HG02943 (cell line): Measurements from ENCODE around the gene SCAP.

Experiments used
- ATAC-seq: cut with Tn5 transposase; IDR thresholded peaks from one replicate; pipeline ENCODE4 v1.9.1; 2021; ENCODE audit warnings: mild to moderate bottlenecking, low read depth, moderate library complexity; ENCODE audit not compliant: unreplicated experiment

SCAP gene

DNA sequence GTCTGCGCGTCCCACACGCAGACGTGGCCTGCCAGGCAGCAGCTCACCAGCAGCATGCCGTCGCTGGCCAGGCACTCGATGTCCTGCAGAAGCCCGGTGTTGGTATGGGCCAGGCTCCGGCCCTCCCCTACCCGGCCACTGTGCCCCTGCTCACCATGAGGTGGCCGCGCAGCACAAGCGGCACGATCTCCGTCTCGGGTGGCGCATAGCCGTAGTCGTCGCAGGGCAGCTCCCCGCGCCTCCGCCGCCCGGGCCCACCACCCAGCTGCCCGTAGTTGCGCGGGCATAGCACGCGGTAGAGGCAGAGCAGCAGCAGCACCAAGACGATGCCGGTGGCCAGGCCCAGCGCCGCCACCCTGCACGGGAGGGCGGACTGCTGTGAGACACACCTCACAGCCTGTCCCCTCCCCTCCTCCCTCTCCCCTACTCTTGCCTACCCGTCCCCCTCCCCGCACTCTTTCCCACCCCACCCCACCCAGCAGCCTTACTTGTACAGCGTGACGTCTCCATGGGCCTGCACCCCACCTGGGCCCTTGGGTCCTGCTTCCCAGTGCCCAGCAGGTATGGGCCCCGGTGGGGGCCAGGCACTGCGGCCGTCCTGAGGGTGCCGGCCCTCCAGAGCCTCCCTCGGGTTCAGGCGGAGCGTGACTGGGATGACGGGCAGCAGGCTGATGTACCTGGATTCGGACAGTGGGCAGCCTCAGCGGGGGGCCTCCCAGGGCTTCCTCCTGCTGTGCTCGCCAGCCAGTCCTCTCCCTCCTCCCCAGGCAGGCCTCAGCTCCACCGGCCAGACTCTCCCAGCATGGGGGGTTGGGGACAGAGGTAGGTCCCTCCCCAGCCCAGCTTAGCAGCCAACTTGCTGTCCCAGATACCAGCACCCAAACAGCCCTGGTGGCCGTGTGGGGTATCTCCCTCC is 57.3 kb downstream of the SCAP start:
- ATAC-seq: no peak

DNA sequence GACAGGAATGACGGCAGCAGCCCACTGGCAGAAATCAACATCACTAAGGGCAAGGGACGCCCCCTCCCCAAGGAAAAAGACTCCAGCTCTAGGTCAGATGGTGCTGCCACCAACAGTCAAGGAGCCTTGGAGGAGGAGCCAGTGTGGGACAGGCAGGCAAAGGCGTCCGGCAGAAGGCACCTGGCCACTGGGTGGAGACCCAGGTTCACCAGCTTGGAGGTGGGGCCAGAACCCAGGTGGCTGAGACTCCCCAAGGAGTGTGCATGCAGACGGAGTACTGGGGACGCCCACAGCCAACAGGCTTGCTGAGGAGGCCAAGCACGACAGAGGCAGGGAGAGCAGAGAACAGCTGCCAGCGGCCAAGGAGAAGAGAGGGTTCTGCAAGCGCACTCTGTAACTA is 59.7 kb downstream of the SCAP start:
- ATAC-seq: no peak

DNA sequence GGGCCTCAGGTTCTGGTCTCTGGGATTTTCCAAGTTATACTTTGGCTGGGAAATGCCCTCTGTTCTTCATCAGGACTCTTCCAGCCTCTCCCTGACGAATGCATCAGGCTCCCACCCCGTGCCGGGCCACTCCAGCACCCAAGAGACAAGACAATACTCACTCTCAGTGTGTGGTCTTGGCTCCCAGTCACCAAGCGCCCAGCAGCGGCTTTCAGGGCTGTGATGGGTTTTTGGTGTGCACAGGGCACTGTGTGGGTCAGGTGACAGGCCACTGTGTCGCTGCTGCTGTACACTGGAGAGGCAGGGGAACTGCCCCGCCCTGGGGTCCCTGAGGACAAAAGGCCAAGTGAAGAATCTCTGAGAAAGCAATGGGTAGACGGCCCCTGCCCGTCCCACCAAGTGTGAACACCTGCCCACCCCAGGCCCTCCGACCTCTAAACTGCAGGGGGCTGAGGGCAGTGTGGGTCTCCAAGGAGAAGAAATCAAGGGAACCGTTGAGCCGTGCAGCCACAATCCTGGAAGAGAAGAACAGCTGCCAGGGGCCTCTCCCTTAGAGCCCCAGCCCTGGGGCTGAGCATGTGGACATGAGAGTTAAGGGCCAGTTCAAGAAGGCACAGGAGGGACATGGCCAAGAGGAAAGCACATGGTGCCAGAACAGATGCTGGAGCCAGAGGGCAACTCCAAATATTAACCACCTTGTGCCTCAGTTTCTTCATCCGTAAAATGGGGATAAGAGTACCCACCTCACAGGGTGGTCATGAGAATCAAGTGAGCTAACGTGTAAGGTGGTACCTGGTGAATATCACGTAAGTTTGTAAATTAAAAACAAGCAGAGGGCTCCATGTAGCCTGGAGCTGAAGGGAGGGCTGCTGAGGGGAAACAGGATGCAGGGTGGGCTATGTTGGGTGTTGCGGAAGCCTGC is 60.8 kb downstream of the SCAP start:
- ATAC-seq: no peak

DNA sequence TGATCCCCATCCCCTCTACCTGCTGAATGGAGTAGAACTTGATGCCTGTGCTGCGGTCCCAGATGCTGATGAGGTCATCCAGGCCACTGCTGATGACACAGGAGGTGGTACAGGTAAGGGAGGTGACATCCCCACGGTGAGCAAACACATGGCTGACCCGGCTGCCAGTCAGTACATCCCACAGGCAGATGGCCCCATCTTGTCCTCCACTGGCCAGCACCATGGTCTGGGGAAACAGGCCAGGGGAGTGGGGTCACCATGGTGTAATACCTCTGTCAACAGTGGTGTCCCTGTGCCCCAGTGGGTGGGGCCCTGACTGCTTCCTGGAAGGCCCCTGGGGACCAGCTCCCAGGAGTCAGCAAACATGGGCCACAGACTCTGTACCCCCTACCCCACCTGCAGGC is 61.6 kb downstream of the SCAP start:
- no peak for ATAC-seq

DNA sequence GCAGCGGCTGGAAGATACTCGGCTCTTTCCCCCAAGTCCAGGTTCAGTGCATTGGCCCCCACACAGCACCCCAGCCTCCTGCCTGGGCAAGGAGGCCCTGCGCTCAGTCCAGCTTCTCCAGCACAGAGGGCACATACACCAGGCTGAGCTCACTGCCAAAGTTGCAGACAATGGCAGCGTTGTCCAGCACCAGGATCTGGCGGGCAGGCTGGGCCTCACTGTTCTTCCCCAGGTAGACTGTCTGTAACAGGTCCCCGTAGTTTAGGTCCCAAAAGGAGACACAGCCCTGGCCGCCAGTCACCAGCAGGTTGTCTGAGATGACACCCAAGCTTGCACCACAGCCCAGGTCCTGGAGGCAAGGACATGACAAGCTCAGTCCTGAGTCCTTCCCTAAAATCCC is 62.0 kb downstream of the SCAP start:
- ATAC-seq: no peak

DNA sequence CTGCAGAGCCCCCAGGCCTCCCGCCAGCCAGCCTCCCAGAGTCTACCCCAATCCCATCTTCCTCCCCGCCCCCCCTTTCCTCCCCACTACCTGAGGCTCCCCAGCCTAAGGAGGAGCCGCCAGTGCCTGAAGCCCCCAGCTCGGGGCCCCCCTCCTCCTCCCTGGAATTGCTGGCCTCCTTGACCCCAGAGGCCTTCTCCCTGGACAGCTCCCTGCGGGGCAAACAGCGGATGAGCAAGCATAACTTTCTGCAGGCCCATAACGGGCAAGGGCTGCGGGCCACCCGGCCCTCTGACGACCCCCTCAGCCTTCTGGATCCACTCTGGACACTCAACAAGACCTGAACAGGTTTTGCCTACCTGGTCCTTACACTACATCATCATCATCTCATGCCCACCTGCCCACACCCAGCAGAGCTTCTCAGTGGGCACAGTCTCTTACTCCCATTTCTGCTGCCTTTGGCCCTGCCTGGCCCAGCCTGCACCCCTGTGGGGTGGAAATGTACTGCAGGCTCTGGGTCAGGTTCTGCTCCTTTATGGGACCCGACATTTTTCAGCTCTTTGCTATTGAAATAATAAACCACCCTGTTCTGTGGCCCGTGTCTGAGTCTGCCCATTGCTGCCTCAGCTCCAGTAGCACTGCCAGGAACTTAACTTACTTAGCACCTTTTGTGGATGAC is 62.8 kb downstream of the SCAP start:
- ATAC-seq: no peak

DNA sequence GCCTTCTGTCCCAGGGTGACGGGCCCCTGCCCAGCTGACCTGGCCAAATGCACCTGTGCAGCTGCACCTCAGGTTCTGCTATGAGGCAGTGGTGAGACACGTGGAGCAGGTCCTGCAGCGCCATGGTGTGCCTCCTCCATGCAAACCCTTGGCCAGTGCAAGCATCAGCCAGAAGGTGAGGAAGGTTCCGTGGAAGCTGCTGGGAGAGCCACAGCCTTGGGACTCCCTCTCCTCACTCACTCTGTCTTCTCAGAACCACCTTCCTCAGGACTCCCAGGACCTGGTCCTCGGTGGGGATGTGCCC is 63.3 kb downstream of the SCAP start:
- no peak for ATAC-seq

DNA sequence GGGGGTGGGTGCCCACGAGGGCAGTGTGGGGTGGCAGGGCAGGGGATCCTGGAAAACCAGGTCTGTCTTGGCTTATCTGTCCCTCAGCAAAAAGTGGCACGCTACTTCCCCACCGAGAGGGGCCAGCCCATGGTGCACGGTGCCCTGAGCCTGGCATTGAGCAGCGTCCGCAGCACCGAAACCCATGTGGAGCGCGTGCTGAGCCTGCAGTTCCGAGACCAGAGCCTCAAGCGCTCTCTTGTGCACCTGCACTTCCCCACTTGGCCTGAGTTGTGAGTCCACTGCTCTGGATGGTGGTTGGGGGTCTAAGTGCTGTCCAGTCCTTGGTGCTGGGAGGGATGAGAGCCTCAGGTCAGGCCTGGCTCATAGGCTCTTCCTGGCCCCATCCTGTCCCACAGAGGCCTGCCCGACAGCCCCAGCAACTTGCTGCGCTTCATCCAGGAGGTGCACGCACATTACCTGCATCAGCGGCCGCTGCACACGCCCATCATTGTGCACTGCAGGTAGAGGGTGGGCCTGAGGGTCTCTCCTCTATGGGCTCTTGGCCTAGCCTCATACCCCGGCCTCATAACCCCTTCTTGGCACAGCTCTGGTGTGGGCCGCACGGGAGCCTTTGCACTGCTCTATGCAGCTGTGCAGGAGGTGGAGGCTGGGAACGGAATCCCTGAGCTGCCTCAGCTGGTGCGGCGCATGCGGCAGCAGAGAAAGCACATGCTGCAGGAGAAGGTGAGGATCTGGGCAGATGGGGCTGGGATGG is 63.9 kb downstream of the SCAP start:
- ATAC-seq: no peak

DNA sequence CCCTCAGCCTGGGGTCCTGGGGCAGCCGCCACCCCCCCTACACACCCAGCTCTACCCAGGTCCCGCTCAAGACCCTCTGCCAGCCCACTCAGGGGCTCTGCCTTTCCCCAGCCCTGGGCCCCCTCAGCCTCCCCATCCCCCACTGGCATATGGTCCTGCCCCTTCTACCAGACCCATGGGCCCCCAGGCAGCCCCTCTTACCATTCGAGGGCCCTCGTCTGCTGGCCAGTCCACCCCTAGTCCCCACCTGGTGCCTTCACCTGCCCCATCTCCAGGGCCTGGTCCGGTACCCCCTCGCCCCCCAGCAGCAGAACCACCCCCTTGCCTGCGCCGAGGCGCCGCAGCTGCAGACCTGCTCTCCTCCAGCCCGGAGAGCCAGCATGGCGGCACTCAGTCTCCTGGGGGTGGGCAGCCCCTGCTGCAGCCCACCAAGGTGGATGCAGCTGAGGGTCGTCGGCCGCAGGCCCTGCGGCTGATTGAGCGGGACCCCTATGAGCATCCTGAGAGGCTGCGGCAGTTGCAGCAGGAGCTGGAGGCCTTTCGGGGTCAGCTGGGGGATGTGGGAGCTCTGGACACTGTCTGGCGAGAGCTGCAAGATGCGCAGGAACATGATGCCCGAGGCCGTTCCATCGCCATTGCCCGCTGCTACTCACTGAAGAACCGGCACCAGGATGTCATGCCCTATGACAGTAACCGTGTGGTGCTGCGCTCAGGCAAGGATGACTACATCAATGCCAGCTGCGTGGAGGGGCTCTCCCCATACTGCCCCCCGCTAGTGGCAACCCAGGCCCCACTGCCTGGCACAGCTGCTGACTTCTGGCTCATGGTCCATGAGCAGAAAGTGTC is 64.7 kb downstream of the SCAP start:
- no peak for ATAC-seq

DNA sequence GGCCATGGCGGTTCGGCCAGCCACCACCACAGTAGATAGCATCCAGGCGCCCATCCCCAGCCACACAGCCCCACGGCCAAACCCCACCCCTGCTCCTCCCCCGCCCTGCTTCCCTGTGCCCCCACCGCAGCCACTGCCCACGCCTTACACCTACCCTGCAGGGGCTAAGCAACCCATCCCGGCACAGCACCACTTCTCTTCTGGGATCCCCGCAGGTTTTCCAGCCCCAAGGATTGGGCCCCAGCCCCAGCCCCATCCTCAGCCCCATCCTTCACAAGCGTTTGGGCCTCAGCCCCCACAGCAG is 65.4 kb downstream of the SCAP start:
- ATAC-seq: no peak

DNA sequence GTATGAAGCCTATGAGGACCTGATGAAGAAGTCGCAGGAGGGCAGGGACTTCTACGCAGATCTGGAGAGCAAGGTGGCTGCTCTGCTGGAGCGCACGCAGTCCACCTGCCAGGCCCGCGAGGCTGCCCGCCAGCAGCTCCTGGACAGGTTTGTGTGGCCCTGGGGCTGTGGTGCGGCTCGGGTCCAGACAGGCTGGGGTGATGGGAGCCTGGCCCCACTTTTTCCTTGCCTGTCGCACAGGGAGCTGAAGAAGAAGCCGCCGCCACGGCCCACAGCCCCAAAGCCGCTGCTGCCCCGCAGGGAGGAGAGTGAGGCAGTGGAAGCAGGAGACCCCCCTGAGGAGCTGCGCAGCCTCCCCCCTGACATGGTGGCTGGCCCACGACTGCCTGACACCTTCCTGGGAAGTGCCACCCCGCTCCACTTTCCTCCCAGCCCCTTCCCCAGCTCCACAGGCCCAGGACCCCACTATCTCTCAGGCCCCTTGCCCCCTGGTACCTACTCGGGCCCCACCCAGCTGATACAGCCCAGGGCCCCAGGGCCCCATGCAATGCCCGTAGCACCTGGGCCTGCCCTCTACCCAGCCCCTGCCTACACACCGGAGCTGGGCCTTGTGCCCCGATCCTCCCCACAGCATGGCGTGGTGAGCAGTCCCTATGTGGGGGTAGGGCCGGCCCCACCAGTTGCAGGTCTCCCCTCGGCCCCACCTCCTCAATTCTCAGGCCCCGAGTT is 65.9 kb downstream of the SCAP start:
- ATAC-seq: no peak

DNA sequence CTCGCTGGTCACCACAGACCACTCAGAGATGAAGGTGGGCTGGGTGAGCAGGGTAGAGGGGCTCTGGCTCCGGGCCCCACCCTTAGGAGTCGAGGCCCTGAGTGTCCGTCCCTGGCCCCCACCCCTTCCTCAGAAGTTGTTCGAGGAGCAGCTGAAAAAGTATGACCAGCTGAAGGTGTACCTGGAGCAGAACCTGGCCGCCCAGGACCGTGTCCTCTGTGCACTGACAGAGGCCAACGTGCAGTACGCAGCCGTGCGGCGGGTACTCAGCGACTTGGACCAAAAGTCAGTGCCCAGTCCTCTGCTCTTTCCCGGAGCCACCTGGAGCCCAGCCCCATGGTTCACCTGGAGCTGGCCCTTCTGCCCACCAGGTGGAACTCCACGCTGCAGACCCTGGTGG is 66.5 kb downstream of the SCAP start:
- no peak for ATAC-seq

DNA sequence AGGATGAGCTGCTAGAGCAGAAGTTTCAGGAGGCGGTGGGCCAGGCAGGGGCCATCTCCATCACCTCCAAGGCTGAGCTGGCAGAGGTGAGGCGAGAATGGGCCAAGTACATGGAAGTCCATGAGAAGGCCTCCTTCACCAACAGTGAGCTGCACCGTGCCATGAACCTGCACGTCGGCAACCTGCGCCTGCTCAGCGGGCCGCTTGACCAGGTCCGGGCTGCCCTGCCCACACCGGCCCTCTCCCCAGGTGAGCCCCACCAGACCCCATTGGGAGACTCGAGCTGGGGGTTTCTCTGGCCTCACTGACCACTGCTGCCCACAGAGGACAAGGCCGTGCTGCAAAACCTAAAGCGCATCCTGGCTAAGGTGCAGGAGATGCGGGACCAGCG is 66.9 kb downstream of the SCAP start:
- ATAC-seq: no peak

DNA sequence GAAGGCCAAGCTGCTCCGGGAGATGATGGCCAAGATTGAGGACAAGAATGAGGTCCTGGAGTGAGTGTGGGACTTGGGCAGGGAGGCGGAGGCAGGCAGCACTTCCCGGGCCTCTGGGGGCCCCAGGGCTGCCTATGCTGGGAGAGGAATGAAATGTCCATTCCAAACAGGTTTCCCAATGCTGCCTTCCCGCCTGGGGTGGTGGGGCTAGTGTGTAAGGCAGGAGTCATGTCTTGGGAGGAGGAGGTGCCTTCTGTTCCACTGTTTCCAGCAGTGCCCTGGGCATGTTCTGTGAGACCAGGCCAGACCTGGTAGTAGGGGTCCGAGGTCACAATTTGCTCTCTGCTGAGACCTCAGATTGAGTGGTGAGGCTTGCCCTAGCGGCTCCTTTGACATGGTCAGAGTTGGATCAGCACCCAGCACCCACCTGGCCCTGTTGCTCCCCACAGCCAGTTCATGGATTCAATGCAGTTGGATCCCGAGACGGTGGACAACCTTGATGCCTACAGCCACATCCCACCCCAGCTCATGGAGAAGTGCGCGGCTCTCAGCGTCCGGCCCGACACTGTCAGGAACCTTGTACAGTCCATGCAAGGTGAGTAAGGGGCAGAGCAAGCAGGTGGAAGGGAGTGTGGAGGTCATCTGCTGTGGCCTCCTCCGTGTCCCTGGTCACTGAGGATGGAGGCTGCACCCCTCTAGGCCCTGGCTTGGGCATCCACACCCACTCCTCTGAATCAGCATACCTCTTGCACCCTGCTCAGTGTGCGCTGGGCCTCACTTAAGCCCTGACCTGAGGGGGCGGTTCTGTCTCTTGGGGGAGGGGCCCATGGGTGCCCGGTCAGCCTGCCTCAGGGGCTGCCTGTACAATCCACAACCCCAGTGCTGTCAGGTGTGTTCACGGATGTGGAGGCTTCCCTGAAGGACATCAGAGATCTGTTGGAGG is 67.6 kb downstream of the SCAP start:
- ATAC-seq: no peak

DNA sequence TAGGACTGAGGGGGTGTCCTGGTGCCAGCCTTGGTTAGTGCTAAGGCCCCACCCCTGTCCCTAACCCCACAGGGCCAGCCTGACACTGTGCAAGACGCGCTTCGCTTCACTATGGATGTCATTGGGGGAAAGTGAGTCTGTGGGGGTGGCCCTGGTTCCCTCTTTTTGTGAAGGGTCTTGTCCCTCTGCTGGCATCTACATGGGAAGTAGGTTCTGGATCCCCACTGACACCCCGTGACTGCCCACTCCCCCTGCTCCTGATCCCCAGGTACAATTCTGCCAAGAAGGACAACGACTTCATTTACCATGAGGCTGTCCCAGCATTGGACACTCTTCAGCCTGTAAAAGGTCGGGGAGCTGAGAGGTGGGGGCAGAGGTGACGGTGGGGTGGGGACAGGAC is 68.5 kb downstream of the SCAP start:
- no peak for ATAC-seq

DNA sequence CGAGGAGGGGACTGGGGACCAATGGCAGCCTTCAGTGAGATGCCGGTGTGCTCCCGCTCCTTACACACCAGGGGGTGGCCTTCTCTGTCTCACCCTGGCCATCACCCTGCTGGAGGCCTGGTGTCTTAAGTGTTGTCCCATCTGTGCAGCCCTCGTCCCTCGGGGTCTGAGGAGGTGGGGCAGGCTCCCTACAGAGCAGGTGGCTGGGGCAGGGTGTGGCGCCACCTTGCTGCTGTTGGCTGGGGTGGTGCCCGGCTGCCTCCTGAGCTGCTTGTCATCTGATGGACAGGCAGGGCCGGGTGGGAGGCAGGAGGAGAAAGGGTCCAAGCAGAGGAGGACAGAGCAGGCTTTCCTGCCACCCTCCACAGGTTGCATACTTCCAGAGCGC is 69.0 kb downstream of the SCAP start:
- no peak for ATAC-seq

DNA sequence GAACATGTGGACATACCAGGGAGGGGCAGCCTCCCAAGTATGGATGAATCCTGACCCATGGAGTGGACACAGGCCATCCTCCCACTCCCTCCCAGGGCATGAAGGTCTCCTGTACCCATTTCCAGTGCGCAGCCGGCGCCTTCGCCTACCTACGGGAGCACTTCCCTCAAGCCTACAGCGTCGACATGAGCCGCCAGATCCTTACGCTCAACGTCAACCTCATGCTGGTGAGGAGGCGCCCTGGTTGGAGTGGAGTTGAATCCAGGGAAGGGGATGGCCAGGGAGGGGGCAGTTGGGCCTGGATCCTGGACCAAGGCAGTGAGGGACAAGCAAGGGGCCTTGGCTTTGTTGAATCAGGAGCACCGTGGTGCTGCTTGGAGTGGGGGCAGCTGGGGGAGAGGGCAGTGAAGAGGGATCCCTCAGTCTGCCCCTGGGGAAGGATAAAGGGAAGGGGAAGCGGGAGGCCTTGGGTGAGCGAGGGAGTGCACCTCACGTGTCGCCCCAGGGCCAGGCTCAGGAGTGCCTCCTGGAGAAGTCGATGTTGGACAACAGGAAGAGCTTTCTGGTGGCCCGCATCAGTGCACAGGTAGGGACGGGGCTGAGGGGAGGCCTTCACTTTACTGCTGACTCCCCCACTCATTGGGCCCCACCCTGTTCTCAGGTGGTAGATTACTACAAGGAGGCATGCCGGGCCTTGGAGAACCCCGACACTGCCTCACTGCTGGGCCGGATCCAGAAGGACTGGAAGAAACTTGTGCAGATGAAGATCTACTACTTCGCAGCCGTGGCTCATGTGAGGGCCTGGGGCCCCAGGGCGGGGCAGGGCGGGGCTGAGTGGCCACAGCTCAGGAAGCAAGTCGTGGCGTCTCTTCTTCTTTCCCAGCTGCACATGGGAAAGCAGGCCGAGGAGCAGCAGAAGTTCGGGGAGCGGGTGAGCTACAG is 69.7 kb downstream of the SCAP start:
- no peak for ATAC-seq
